Measurements from ENCODE around the gene CCDC85A. TPM values are rescaled to one million over a fixed set of nuclear protein-coding genes. Genes with fewer than 3 reads are reported as not detected.

CCDC85A gene
- total RNA-seq, 1 experiment from 2014 or later, result 0.10 TPM

DNA sequence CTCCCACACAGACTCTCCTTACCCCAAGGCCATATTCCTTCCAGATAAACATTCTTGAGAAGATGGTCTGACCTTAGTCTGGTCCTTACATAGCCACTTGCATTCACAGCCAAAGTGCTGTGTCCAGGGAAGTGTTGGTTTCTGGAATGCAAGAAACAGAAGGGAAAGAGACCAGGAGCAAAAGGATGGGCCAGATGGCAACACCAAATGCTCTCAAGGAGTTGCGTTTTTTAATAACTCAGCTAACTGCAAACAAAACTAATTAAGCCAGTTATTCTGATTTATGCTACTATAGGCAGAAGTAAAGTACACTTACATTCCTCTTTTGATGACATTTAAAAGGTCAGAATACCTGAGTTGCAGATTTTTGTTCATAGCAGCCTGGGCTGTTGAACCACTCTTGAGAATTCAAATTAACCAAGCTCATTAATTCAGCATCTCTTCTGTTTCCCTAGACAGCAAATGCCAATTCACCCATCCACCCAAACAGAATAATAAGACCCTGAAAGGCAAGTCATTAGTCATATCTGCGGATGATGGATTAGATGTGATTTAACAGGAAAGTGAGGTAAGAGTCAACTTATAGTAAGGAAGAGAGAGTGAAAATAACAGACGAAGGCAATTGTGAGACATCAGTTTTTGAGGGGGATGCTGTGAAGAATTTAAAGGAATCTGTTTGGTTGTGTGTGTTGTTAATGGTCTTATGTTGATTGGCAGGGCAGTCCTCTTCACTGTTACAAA, 18.8 kb downstream of the CCDC85A start:
- DNase-seq (ENCODE audit: low read depth, low spot score) (no peak), ATAC-seq (no peak)
- no peaks in the 10 kb centered on the region for H3K27me3 ChIP-seq (ENCODE audit: insufficient read depth, low read length)
- H3K27ac ChIP-seq (ENCODE audit: low read depth, low read length), result no peak overlapping the region
- TF ChIP-seq, protein P1, sequence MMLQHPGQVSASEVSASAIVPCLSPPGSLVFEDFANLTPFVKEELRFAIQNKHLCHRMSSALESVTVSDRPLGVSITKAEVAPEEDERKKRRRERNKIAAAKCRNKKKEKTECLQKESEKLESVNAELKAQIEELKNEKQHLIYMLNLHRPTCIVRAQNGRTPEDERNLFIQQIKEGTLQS (IDR thresholded peaks at IDR 0.05), result no peak
- TF ChIP-seq SRF (IDR thresholded peaks at IDR 0.05; ENCODE audit: low read depth), result no peak
- ChIA-PET CTCF (no interaction called here), POLR2A (no interaction called here), RAD21 (ENCODE audit: low non-redundant PET in 1 of 2, low total read pairs in 2 of 2, uncharacterized antibody in 2 of 2, unreplicated experiment in 2 of 2) (interaction anchor here in 1 of 2 experiments (0.6 kb wide), 1 partner anchor 785 kb away, joined by 3 read pairs; no protein-coding TSS in a partner anchor)
- no TSS peak for BruUV-seq (replicated peaks)
- no peaks in the 10 kb centered on the region for H3K9me2 ChIP-seq (ENCODE audit: insufficient read depth)
- intact Hi-C loops (cut with micrococcal nuclease), result no loop called here
- no peaks in the 10 kb centered on the region for H3K9me3 ChIP-seq (ENCODE audit: control insufficient read depth in 1 of 2, insufficient read depth in 1 of 2, low read depth in 1 of 2, low read length in 2 of 2)
- H4K20me1 ChIP-seq (ENCODE audit: insufficient read depth), result no peaks in the 10 kb centered on the region
- no peaks in the 10 kb centered on the region for H3K4me1 ChIP-seq (ENCODE audit: control insufficient read depth in 1 of 2, insufficient read depth in 2 of 2, low read length in 2 of 2)
- H3K79me2 ChIP-seq (ENCODE audit: insufficient read depth, low read length), result no peaks in the 10 kb centered on the region
- no peak overlapping the region for H2AFZ ChIP-seq (ENCODE audit: low read depth, low read length, poor library complexity, severe bottlenecking)
- H3K9ac ChIP-seq (ENCODE audit: low read length), result no peak overlapping the region
- no peak overlapping the region for H3K4me3 ChIP-seq (replicated peaks in 1 of 2; ENCODE audit: low read depth in 1 of 2, low read length in 2 of 2)
- no peak overlapping the region for H3K4me2 ChIP-seq (ENCODE audit: low read length)
- H3K36me3 ChIP-seq (ENCODE audit: control insufficient read depth in 1 of 2, insufficient read depth in 2 of 2, low read length in 2 of 2), result no peaks in the 10 kb centered on the region

DNA sequence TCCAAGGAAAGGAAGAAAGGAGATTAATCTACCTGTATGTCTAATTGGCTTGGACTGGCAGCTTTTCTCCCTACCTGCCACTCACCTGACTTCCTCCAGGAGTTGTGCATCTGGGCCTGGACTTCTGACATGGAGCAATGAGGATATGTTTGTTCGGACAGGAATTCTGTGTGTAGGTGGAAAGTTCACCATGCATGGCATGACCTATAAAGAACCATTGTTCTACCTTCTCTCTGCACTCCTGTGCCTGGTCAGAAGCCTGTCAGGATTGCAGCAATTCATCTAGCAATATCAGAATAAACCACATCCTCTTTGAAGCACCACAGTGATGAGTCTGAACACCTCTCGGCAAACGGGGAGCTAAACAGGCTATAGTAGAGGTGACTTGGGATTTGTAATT, 20.8 kb downstream of the CCDC85A start:
- ChIA-PET CTCF (no interaction called here), POLR2A (no interaction called here), RAD21 (ENCODE audit: low non-redundant PET in 1 of 2, low total read pairs in 2 of 2, uncharacterized antibody in 2 of 2, unreplicated experiment in 2 of 2) (no interaction called here)
- DNase-seq (ENCODE audit: low read depth, low spot score) (no peak), ATAC-seq (no peak)
- H3K4me2 ChIP-seq (ENCODE audit: low read length), result no peak overlapping the region
- H3K27me3 ChIP-seq (ENCODE audit: insufficient read depth, low read length), result no peaks in the 10 kb centered on the region
- H3K4me1 ChIP-seq (ENCODE audit: control insufficient read depth in 1 of 2, insufficient read depth in 2 of 2, low read length in 2 of 2), result no peaks in the 10 kb centered on the region
- intact Hi-C loops (cut with micrococcal nuclease), result no loop called here
- no peak overlapping the region for H3K9ac ChIP-seq (ENCODE audit: low read length)
- BruUV-seq (replicated peaks), result no TSS peak
- H3K27ac ChIP-seq (ENCODE audit: low read depth, low read length), result no peak overlapping the region
- H4K20me1 ChIP-seq (ENCODE audit: insufficient read depth), result no peaks in the 10 kb centered on the region
- no peaks in the 10 kb centered on the region for H3K9me2 ChIP-seq (ENCODE audit: insufficient read depth)
- H3K79me2 ChIP-seq (ENCODE audit: insufficient read depth, low read length), result no peaks in the 10 kb centered on the region
- H3K9me3 ChIP-seq (ENCODE audit: control insufficient read depth in 1 of 2, insufficient read depth in 1 of 2, low read depth in 1 of 2, low read length in 2 of 2), result no peaks in the 10 kb centered on the region
- H3K36me3 ChIP-seq (ENCODE audit: control insufficient read depth in 1 of 2, insufficient read depth in 2 of 2, low read length in 2 of 2), result no peaks in the 10 kb centered on the region
- H2AFZ ChIP-seq (ENCODE audit: low read depth, low read length, poor library complexity, severe bottlenecking), result no peak overlapping the region
- no peak overlapping the region for H3K4me3 ChIP-seq (replicated peaks in 1 of 2; ENCODE audit: low read depth in 1 of 2, low read length in 2 of 2)
- TF ChIP-seq ELF1 (IDR thresholded peaks at IDR 0.05; ENCODE audit: borderline replicate concordance, low read depth) (no peak), SIN3A (IDR thresholded peaks at IDR 0.05; ENCODE audit: low read depth) (no peak), SRF (IDR thresholded peaks at IDR 0.05; ENCODE audit: low read depth) (no peak), EGR1 (IDR thresholded peaks at IDR 0.05; ENCODE audit: low read depth) (no peak), TCF7L2 (IDR thresholded peaks at IDR 0.05; ENCODE audit: borderline replicate concordance, extremely low read depth, insufficient read depth, insufficient read length) (no peak), RAD21 (IDR thresholded peaks at IDR 0.05; ENCODE audit: low read depth) (no peak), SP1 (IDR thresholded peaks at IDR 0.05; ENCODE audit: low read depth) (no peak), CEBPB (IDR thresholded peaks at IDR 0.05; ENCODE audit: low read depth) (no peak)
- TF ChIP-seq, protein P2, sequence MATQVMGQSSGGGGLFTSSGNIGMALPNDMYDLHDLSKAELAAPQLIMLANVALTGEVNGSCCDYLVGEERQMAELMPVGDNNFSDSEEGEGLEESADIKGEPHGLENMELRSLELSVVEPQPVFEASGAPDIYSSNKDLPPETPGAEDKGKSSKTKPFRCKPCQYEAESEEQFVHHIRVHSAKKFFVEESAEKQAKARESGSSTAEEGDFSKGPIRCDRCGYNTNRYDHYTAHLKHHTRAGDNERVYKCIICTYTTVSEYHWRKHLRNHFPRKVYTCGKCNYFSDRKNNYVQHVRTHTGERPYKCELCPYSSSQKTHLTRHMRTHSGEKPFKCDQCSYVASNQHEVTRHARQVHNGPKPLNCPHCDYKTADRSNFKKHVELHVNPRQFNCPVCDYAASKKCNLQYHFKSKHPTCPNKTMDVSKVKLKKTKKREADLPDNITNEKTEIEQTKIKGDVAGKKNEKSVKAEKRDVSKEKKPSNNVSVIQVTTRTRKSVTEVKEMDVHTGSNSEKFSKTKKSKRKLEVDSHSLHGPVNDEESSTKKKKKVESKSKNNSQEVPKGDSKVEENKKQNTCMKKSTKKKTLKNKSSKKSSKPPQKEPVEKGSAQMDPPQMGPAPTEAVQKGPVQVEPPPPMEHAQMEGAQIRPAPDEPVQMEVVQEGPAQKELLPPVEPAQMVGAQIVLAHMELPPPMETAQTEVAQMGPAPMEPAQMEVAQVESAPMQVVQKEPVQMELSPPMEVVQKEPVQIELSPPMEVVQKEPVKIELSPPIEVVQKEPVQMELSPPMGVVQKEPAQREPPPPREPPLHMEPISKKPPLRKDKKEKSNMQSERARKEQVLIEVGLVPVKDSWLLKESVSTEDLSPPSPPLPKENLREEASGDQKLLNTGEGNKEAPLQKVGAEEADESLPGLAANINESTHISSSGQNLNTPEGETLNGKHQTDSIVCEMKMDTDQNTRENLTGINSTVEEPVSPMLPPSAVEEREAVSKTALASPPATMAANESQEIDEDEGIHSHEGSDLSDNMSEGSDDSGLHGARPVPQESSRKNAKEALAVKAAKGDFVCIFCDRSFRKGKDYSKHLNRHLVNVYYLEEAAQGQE (IDR thresholded peaks at IDR 0.05; ENCODE audit: low read depth), result no peak
- TF ChIP-seq, protein P1 (IDR thresholded peaks at IDR 0.05), result no peak
- TF ChIP-seq, protein P3, sequence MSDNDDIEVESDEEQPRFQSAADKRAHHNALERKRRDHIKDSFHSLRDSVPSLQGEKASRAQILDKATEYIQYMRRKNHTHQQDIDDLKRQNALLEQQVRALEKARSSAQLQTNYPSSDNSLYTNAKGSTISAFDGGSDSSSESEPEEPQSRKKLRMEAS (IDR thresholded peaks at IDR 0.05), result no peak
- TF ChIP-seq, protein P4, sequence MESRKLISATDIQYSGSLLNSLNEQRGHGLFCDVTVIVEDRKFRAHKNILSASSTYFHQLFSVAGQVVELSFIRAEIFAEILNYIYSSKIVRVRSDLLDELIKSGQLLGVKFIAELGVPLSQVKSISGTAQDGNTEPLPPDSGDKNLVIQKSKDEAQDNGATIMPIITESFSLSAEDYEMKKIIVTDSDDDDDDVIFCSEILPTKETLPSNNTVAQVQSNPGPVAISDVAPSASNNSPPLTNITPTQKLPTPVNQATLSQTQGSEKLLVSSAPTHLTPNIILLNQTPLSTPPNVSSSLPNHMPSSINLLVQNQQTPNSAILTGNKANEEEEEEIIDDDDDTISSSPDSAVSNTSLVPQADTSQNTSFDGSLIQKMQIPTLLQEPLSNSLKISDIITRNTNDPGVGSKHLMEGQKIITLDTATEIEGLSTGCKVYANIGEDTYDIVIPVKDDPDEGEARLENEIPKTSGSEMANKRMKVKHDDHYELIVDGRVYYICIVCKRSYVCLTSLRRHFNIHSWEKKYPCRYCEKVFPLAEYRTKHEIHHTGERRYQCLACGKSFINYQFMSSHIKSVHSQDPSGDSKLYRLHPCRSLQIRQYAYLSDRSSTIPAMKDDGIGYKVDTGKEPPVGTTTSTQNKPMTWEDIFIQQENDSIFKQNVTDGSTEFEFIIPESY (IDR thresholded peaks at IDR 0.05; ENCODE audit: extremely low read depth, insufficient replicate concordance, low read length), result no peak

All from HCT116 (cell line).